IMR-90 (cell line): ENCODE data around the gene ZCCHC24.
A peak's percentile ranks its signal among the peaks of the same experiment; 100 is the strongest.

ENCODE experiments used
- BHLHE40 ChIP-seq: fragments of 150-350 bp; IDR thresholded peaks from 2 replicates; pipeline ENCODE4 v1.6.1; 2016; ENCODE audit warnings: mild to moderate bottlenecking, low read depth, low read length
- CEBPB ChIP-seq: IDR thresholded peaks from 2 replicates; pipeline ENCODE4 v1.6.1; 2012; ENCODE audit warnings: low read depth, low read length, improper control_type of control experiment
- CTCF ChIP-seq: conservative IDR thresholded peaks from 2 replicates; pipeline ENCODE4 v1.5.1; 2012; ENCODE audit warnings: mild to moderate bottlenecking, low read depth, low read length, improper control_type of control experiment
- FOS ChIP-seq: fragments of 150-350 bp; IDR thresholded peaks from 2 replicates; pipeline ENCODE4 v1.6.1; 2016; ENCODE audit warnings: low read depth, low read length
- MAFK ChIP-seq: IDR thresholded peaks from 2 replicates; pipeline ENCODE4 v1.6.1; 2012; ENCODE audit warnings: low read depth, low read length, improper control_type of control experiment
- MXI1 ChIP-seq: IDR thresholded peaks from 2 replicates; pipeline ENCODE4 v1.6.1; 2012; ENCODE audit warnings: low read depth, mild to moderate bottlenecking, low read length, moderate library complexity, borderline replicate concordance
- NFE2L2 ChIP-seq: fragments of 150-350 bp; IDR thresholded peaks from 2 replicates; pipeline ENCODE4 v1.6.1; 2016; ENCODE audit warnings: low read depth, mild to moderate bottlenecking, low read length
- POLR2A ChIP-seq: IDR thresholded peaks from 2 replicates; pipeline ENCODE4 v1.6.1; 2012; ENCODE audit warnings: mild to moderate bottlenecking, low read depth, low read length
- RAD21 ChIP-seq: IDR thresholded peaks from 2 replicates; pipeline ENCODE4 v1.6.1; 2012; ENCODE audit warnings: low read length, improper control_type of control experiment
- RCOR1 ChIP-seq: IDR thresholded peaks from 2 replicates; pipeline ENCODE4 v1.6.1; 2012; ENCODE audit warnings: mild to moderate bottlenecking, low read length, improper control_type of control experiment; ENCODE audit not compliant: insufficient replicate concordance
- RFX5 ChIP-seq: IDR thresholded peaks from 2 replicates; pipeline ENCODE4 v1.8.0; 2012; ENCODE audit warnings: low read depth, mild to moderate bottlenecking, low read length, moderate library complexity
- SMC3 ChIP-seq: fragments of 150-350 bp; IDR thresholded peaks from 2 replicates; pipeline ENCODE4 v1.6.1; 2016; ENCODE audit warnings: low read depth, mild to moderate bottlenecking, antibody characterized with exemption, low read length, moderate library complexity
- TF ChIP-seq, protein P1 (sequence below): fragments of 150-350 bp; IDR thresholded peaks from 2 replicates; pipeline ENCODE4 v1.6.1; 2016; ENCODE audit warnings: low read depth, mild to moderate bottlenecking, low read length, moderate library complexity, borderline replicate concordance
- TF ChIP-seq, protein P2 (sequence below): fragments of 150-350 bp; IDR thresholded peaks from 2 replicates; pipeline ENCODE4 v1.6.1; 2017; ENCODE audit warnings: mild to moderate bottlenecking, antibody characterized with exemption, low read length, low read depth

DNA sequence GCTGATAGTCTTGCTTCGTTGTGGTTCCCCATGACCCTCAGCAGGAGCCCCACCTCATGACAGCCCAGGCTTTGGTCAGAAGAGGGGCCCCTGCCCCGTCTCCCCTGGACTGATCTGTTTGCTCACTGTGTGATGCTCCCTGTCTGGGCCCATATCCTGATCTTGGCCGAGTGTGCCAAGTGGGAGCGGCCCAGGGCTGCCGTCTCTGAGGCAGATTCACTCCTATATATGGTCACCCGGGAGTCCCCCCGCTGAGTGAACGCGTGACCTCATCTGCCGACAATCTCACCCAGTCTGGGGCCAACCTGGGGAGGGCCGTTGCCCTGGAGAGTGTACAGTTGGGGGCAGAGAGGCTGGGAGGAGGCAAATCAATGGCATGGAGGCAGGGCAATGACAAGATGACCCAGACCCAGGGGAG lies 63.6 kb downstream of the ZCCHC24 start:
- no peak for TF ChIP-seq CTCF
- no peak for TF ChIP-seq POLR2A
- TF ChIP-seq, protein P1, sequence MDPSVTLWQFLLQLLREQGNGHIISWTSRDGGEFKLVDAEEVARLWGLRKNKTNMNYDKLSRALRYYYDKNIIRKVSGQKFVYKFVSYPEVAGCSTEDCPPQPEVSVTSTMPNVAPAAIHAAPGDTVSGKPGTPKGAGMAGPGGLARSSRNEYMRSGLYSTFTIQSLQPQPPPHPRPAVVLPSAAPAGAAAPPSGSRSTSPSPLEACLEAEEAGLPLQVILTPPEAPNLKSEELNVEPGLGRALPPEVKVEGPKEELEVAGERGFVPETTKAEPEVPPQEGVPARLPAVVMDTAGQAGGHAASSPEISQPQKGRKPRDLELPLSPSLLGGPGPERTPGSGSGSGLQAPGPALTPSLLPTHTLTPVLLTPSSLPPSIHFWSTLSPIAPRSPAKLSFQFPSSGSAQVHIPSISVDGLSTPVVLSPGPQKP: peak; percentile 72; the same call in 1 of the 2 replicates
- no peak for TF ChIP-seq RAD21
- TF ChIP-seq SMC3: no peak
- no peak for TF ChIP-seq RCOR1
- no peak; the same call in 1 of the 2 replicates for TF ChIP-seq CEBPB
- TF ChIP-seq NFE2L2: no peak
- TF ChIP-seq MXI1: no peak
- no peak for TF ChIP-seq MAFK
- TF ChIP-seq RFX5: no peak
- TF ChIP-seq FOS: no peak
- TF ChIP-seq, protein P2, sequence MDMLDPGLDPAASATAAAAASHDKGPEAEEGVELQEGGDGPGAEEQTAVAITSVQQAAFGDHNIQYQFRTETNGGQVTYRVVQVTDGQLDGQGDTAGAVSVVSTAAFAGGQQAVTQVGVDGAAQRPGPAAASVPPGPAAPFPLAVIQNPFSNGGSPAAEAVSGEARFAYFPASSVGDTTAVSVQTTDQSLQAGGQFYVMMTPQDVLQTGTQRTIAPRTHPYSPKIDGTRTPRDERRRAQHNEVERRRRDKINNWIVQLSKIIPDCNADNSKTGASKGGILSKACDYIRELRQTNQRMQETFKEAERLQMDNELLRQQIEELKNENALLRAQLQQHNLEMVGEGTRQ: no peak; the same call in 1 of the 2 replicates
- peak; percentile 45 for TF ChIP-seq BHLHE40
